ENCODE measurements around the gene KCNJ16. TPM values are rescaled to one million over a fixed set of nuclear protein-coding genes. Genes with fewer than 3 reads are reported as not detected.

Gene KCNJ16
- total RNA-seq, 1 donor from 2014 or later: 0.23 TPM

GRCh38 chr17:70100983-70101382 lies 26.0 kb downstream of the KCNJ16 start:
- H3K27ac Mint-ChIP-seq (ENCODE audit: unreplicated experiment): peak overlapping the region; percentile 99
- no peak for TF ChIP-seq CTCF (IDR thresholded peaks at IDR 0.05; ENCODE audit: unreplicated experiment)
- H3K4me3 Mint-ChIP-seq (ENCODE audit: unreplicated experiment): no peak overlapping the region
- H3K27me3 Mint-ChIP-seq (ENCODE audit: unreplicated experiment): peaks cover 4% of the 10 kb centered on the region
- H3K36me3 Mint-ChIP-seq (ENCODE audit: low read depth, unreplicated experiment): no peaks in the 10 kb centered on the region
- H3K9me3 Mint-ChIP-seq (ENCODE audit: unreplicated experiment): no peaks in the 10 kb centered on the region
- no peak for DNase-seq (ENCODE audit: low spot score)
- peaks cover 21% of the 10 kb centered on the region for H3K4me1 Mint-ChIP-seq (ENCODE audit: unreplicated experiment)

GRCh38 chr17:70102531-70102930 lies 27.5 kb downstream of the KCNJ16 start:
- no peak for TF ChIP-seq CTCF (IDR thresholded peaks at IDR 0.05; ENCODE audit: unreplicated experiment)
- Mint-ChIP-seq H3K9me3 (ENCODE audit: unreplicated experiment) (no peaks in the 10 kb centered on the region), H3K4me3 (ENCODE audit: unreplicated experiment) (no peak overlapping the region), H3K27ac (ENCODE audit: unreplicated experiment) (no peak overlapping the region), H3K27me3 (ENCODE audit: unreplicated experiment) (peaks cover 4% of the 10 kb centered on the region), H3K36me3 (ENCODE audit: low read depth, unreplicated experiment) (no peaks in the 10 kb centered on the region), H3K4me1 (ENCODE audit: unreplicated experiment) (peaks cover 21% of the 10 kb centered on the region)
- DNase-seq (ENCODE audit: low spot score): no peak

GRCh38 chr17:70104791-70105523 lies 29.9 kb downstream of the KCNJ16 start:
- no peak for DNase-seq (ENCODE audit: low spot score)
- Mint-ChIP-seq H3K9me3 (ENCODE audit: unreplicated experiment) (no peaks in the 10 kb centered on the region), H3K4me1 (ENCODE audit: unreplicated experiment) (peaks cover 10% of the 10 kb centered on the region), H3K36me3 (ENCODE audit: low read depth, unreplicated experiment) (no peaks in the 10 kb centered on the region), H3K27ac (ENCODE audit: unreplicated experiment) (no peak overlapping the region), H3K4me3 (ENCODE audit: unreplicated experiment) (no peak overlapping the region), H3K27me3 (ENCODE audit: unreplicated experiment) (peaks cover 4% of the 10 kb centered on the region)
- no peak for TF ChIP-seq CTCF (IDR thresholded peaks at IDR 0.05; ENCODE audit: unreplicated experiment)

- Mint-ChIP-seq H3K4me3 (ENCODE audit: unreplicated experiment) (no peak overlapping the region), H3K27me3 (ENCODE audit: unreplicated experiment) (peaks cover 4% of the 10 kb centered on the region), H3K36me3 (ENCODE audit: low read depth, unreplicated experiment) (no peaks in the 10 kb centered on the region), H3K9me3 (ENCODE audit: unreplicated experiment) (no peaks in the 10 kb centered on the region), H3K27ac (ENCODE audit: unreplicated experiment) (no peak overlapping the region), H3K4me1 (ENCODE audit: unreplicated experiment) (peaks cover 10% of the 10 kb centered on the region)
- no peak for DNase-seq (ENCODE audit: low spot score)
- no peak for TF ChIP-seq CTCF (IDR thresholded peaks at IDR 0.05; ENCODE audit: unreplicated experiment)
Measured at GRCh38 chr17:70105641-70106040, 30.6 kb downstream of the KCNJ16 start.

GRCh38 chr17:70106551-70106950 lies 31.5 kb downstream of the KCNJ16 start:
- DNase-seq (ENCODE audit: low spot score): no peak
- TF ChIP-seq CTCF (IDR thresholded peaks at IDR 0.05; ENCODE audit: unreplicated experiment): no peak
- no peaks in the 10 kb centered on the region for H3K36me3 Mint-ChIP-seq (ENCODE audit: low read depth, unreplicated experiment)

More at GRCh38 chr17:70106551-70106950, 31.5 kb downstream of the KCNJ16 start:
- Mint-ChIP-seq H3K9me3 (ENCODE audit: unreplicated experiment) (no peaks in the 10 kb centered on the region), H3K27me3 (ENCODE audit: unreplicated experiment) (peaks cover 4% of the 10 kb centered on the region), H3K4me1 (ENCODE audit: unreplicated experiment) (peaks cover 9% of the 10 kb centered on the region), H3K27ac (ENCODE audit: unreplicated experiment) (no peak overlapping the region), H3K4me3 (ENCODE audit: unreplicated experiment) (no peak overlapping the region)
